Vagina (tissue), 2 donors: Measurements from ENCODE around the gene PALLD.

ENCODE experiments used
- POLR2A ChIP-seq, 2 donors: fragments of 450-650 bp; IDR thresholded peaks; one replicate each; pipeline ENCODE4 v1.6.1; 2017; ENCODE audit warnings: antibody characterized with exemption in 2 of 2, mild to moderate bottlenecking in 2 of 2, moderate library complexity in 2 of 2
- TF ChIP-seq, protein P1 (sequence below), 3 experiments: fragments of 450-650 bp in 2 of 3; fragments of 200-600 bp in 1 of 3; sonication (generic) in 1 of 3; IDR thresholded peaks; one replicate each; pipeline ENCODE4 v1.5.1; 2017 to 2019; ENCODE audit warnings: antibody characterized with exemption in 3 of 3, mild to moderate bottlenecking in 2 of 3, moderate library complexity in 2 of 3

GRCh38 chr4:168740691-168741090, 243.8 kb downstream of the PALLD start:
- TF ChIP-seq, protein P1, sequence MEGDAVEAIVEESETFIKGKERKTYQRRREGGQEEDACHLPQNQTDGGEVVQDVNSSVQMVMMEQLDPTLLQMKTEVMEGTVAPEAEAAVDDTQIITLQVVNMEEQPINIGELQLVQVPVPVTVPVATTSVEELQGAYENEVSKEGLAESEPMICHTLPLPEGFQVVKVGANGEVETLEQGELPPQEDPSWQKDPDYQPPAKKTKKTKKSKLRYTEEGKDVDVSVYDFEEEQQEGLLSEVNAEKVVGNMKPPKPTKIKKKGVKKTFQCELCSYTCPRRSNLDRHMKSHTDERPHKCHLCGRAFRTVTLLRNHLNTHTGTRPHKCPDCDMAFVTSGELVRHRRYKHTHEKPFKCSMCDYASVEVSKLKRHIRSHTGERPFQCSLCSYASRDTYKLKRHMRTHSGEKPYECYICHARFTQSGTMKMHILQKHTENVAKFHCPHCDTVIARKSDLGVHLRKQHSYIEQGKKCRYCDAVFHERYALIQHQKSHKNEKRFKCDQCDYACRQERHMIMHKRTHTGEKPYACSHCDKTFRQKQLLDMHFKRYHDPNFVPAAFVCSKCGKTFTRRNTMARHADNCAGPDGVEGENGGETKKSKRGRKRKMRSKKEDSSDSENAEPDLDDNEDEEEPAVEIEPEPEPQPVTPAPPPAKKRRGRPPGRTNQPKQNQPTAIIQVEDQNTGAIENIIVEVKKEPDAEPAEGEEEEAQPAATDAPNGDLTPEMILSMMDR (IDR thresholded peaks at IDR 0.05), result no peak
- no peak for TF ChIP-seq POLR2A (IDR thresholded peaks at IDR 0.05)
